ENCODE measurements around the gene ERGIC3. TPM values are rescaled to one million over a fixed set of nuclear protein-coding genes. Genes with fewer than 3 reads are reported as not detected.

Gene ERGIC3
- total and polyA plus RNA-seq, 2 of the 13 experiments (the other 11 are each of a cell fraction or from before 2014, with no cell fraction given), result 407 to 670 TPM

- no TSS peak for BruUV-seq (replicated peaks)
- FAIRE-seq, result no peak
- ATAC-seq, result no peak
- no peak for DNase-seq (ENCODE audit: low spot score)
- no peak overlapping the region for H3K27ac ChIP-seq (ENCODE audit: extremely low read length, insufficient read depth, low read length)
- ChIA-PET CTCF (ENCODE audit: low intra/inter-chr PET ratio, low total read pairs) (no interaction called here), POLR2A (interaction anchor here (1.3 kb wide), 1 partner anchor 10 kb away, joined by 3 read pairs; no protein-coding TSS in a partner anchor)
- no peak overlapping the region for H3K9ac ChIP-seq (ENCODE audit: insufficient read depth, low read depth, low read length)
- no peaks in the 10 kb centered on the region for H3K27me3 ChIP-seq (ENCODE audit: control insufficient read depth in 1 of 2, insufficient read depth in 2 of 2, low read length in 2 of 2)
- 100% methylated on average over 3 of the region's 3 CpGs for WGBS (ENCODE audit: low lambda C conversion rate)
- H3K4me2 ChIP-seq (ENCODE audit: low read depth, low read length), result no peak overlapping the region
- H3K36me3 ChIP-seq (replicated peaks in 1 of 2; ENCODE audit: control insufficient read depth in 1 of 2, insufficient read depth in 2 of 2, low read length in 2 of 2), result peaks cover 72 to 97% of the 10 kb centered on the region in 2 experiments
- no peak overlapping the region for H2AFZ ChIP-seq (ENCODE audit: low read length)
- no peaks in the 10 kb centered on the region for H3K79me2 ChIP-seq (ENCODE audit: insufficient read depth, low read length)
- no peaks in the 10 kb centered on the region for H4K20me1 ChIP-seq (ENCODE audit: insufficient read depth, low read length)
- no peaks in the 10 kb centered on the region for H3K9me3 ChIP-seq (ENCODE audit: low read length)
- no peak for TF ChIP-seq ZNF546 (CRISPR knock-in tag; conservative IDR thresholded peaks at IDR 0.05)
- TF ChIP-seq ZNF232 (CRISPR knock-in tag; IDR thresholded peaks at IDR 0.05; ENCODE audit: borderline replicate concordance), result no peak
- TF ChIP-seq ZBTB7A (CRISPR knock-in tag; IDR thresholded peaks at IDR 0.05), result no peak
- TF ChIP-seq ZNF207 (IDR thresholded peaks at IDR 0.05; ENCODE audit: borderline replicate concordance), result no peak
- no peak for TF ChIP-seq ZNF44 (CRISPR knock-in tag; IDR thresholded peaks at IDR 0.05)
- no peak for TF ChIP-seq RAD51 (IDR thresholded peaks at IDR 0.05; ENCODE audit: borderline replicate concordance)
- no peak for TF ChIP-seq CBFB (CRISPR knock-in tag; IDR thresholded peaks at IDR 0.05)
- TF ChIP-seq TERF1 (CRISPR knock-in tag; IDR thresholded peaks at IDR 0.05), result no peak
- in situ Hi-C loops (cut with HindIII; ENCODE audit: extremely low pct_ligation_motif_present, low pct_unique_long_range_greater_than_20kb), result no loop called here
- no peak overlapping the region for H3K4me3 ChIP-seq (replicated peaks in 1 of 3; ENCODE audit: insufficient read depth in 1 of 3, low read depth in 2 of 3, low read length in 3 of 3)
- H3K4me1 ChIP-seq (ENCODE audit: insufficient read depth, low read length), result no peaks in the 10 kb centered on the region
- intact Hi-C loops (cut with micrococcal nuclease; ENCODE audit: unreplicated experiment), result no loop called here
Observed at GRCh38 chr20:35496481-35496880, 45.4 kb upstream of the ERGIC3 start.

- Histone ChIP-seq H2AFZ (ENCODE audit: low read length) (no peak overlapping the region), H3K4me2 (ENCODE audit: low read depth, low read length) (no peak overlapping the region), H3K9ac (ENCODE audit: insufficient read depth, low read depth, low read length) (no peak overlapping the region), H3K27me3 (ENCODE audit: control insufficient read depth in 1 of 2, insufficient read depth in 2 of 2, low read length in 2 of 2) (no peaks in the 10 kb centered on the region), H3K4me3 (replicated peaks in 1 of 3; ENCODE audit: insufficient read depth in 1 of 3, low read depth in 2 of 3, low read length in 3 of 3) (no peak overlapping the region), H3K79me2 (ENCODE audit: insufficient read depth, low read length) (no peaks in the 10 kb centered on the region), H3K36me3 (replicated peaks in 1 of 2; ENCODE audit: control insufficient read depth in 1 of 2, insufficient read depth in 2 of 2, low read length in 2 of 2) (peaks cover 74 to 97% of the 10 kb centered on the region in 2 experiments), H4K20me1 (ENCODE audit: insufficient read depth, low read length) (no peaks in the 10 kb centered on the region), H3K9me3 (ENCODE audit: low read length) (no peaks in the 10 kb centered on the region), H3K27ac (ENCODE audit: extremely low read length, insufficient read depth, low read length) (no peak overlapping the region), H3K4me1 (ENCODE audit: insufficient read depth, low read length) (no peaks in the 10 kb centered on the region)
- intact Hi-C loops (cut with micrococcal nuclease; ENCODE audit: unreplicated experiment) (no loop called here), in situ Hi-C loops (cut with HindIII; ENCODE audit: extremely low pct_ligation_motif_present, low pct_unique_long_range_greater_than_20kb) (no loop called here)
- FAIRE-seq, result no peak
- no TSS peak for BruUV-seq (replicated peaks)
- ChIA-PET CTCF (ENCODE audit: low intra/inter-chr PET ratio, low total read pairs) (no interaction called here), POLR2A (no interaction called here)
- 91% methylated on average over 5 of the region's 5 CpGs for WGBS (ENCODE audit: low lambda C conversion rate)
- no peak for DNase-seq (ENCODE audit: low spot score)
- no peak for ATAC-seq
- TF ChIP-seq GZF1 (CRISPR knock-in tag; IDR thresholded peaks at IDR 0.05) (no peak), SNAI1 (CRISPR knock-in tag; IDR thresholded peaks at IDR 0.05; ENCODE audit: borderline replicate concordance) (no peak), ZNF235 (CRISPR knock-in tag; IDR thresholded peaks at IDR 0.05; ENCODE audit: borderline replicate concordance) (no peak), MTA3 (CRISPR knock-in tag; IDR thresholded peaks at IDR 0.05) (no peak)
Observed at GRCh38 chr20:35497320-35497719, 44.6 kb upstream of the ERGIC3 start.
